GM23338 (cell line): ENCODE measurements around the gene INPP5K. TPM values are rescaled to one million over a fixed set of nuclear protein-coding genes. Genes with fewer than 3 reads are reported as not detected.

Source experiments
- ATAC-seq: fragments of 200-7000 bp; cut with Tn5 transposase; 3 replicates; pipeline ENCODE4 v1.9.1; 2020
- DNase-seq: peaks from one replicate; pipeline ENCODE4 v3.0.0-alpha.2; 2015; ENCODE audit warnings: low spot score
- H2AFZ ChIP-seq: fragments of 200-600 bp; sonication (generic); 2 replicates; pipeline ENCODE4 v1.8.0; 2016; ENCODE audit warnings: antibody characterized with exemption, mild to moderate bottlenecking, moderate library complexity
- H3F3A ChIP-seq: fragments of 200-600 bp; sonication (generic); replicated peaks from 2 replicates; pipeline ENCODE4 v1.8.0; 2017; ENCODE audit warnings: antibody characterized with exemption, mixed run types, low read depth
- H3K27ac ChIP-seq: fragments of 200-600 bp; sonication (generic); 2 replicates; pipeline ENCODE4 v1.6.1; 2016; ENCODE audit warnings: low read depth
- H3K27me3 ChIP-seq: fragments of 200-600 bp; sonication (generic); 2 replicates; pipeline ENCODE4 v1.8.0; 2016; ENCODE audit warnings: mild to moderate bottlenecking, mixed run types, moderate library complexity; ENCODE audit not compliant: insufficient read depth
- H3K36me3 ChIP-seq: fragments of 200-600 bp; sonication (generic); 2 replicates; pipeline ENCODE4 v1.8.0; 2016; ENCODE audit warnings: mild to moderate bottlenecking; ENCODE audit not compliant: insufficient read depth
- H3K4me1 ChIP-seq: fragments of 200-600 bp; sonication (generic); 2 replicates; pipeline ENCODE4 v1.8.0; 2016; ENCODE audit warnings: mild to moderate bottlenecking, moderate library complexity; ENCODE audit not compliant: insufficient read depth
- H3K4me2 ChIP-seq: fragments of 200-600 bp; sonication (generic); 2 replicates; pipeline ENCODE4 v1.7.1; 2017; ENCODE audit warnings: mixed run types
- H3K4me3 ChIP-seq: fragments of 200-600 bp; sonication (generic); 2 replicates; pipeline ENCODE4 v1.6.1; 2016; ENCODE audit warnings: mixed run types
- H3K79me2 ChIP-seq: fragments of 200-600 bp; sonication (generic); replicated peaks from 2 replicates; pipeline ENCODE4 v1.8.0; 2017; ENCODE audit warnings: mild to moderate bottlenecking; ENCODE audit not compliant: insufficient read depth
- H3K9me2 ChIP-seq: fragments of 200-600 bp; sonication (generic); 2 replicates; pipeline ENCODE4 v1.8.0; 2017; ENCODE audit not compliant: insufficient read depth
- H4K20me1 ChIP-seq: fragments of 200-600 bp; sonication (generic); replicated peaks from 2 replicates; pipeline ENCODE4 v1.8.0; 2017; ENCODE audit warnings: mild to moderate bottlenecking; ENCODE audit not compliant: insufficient read depth
- H3K27ac Mint-ChIP-seq: 2 replicates; pipeline ENCODE4 v1.8.0; 2020; ENCODE audit warnings: inconsistent platforms, mild to moderate bottlenecking, moderate library complexity, mixed read lengths
- H3K27me3 Mint-ChIP-seq: 3 replicates; pipeline ENCODE4 v1.8.0; 2022; ENCODE audit warnings: low read depth, mild to moderate bottlenecking, moderate library complexity, mixed read lengths, inconsistent platforms; ENCODE audit not compliant: insufficient read depth, poor library complexity
- H3K36me3 Mint-ChIP-seq: 3 replicates; pipeline ENCODE4 v1.8.0; 2021; ENCODE audit warnings: low read depth, mild to moderate bottlenecking, inconsistent platforms, moderate library complexity, mixed read lengths
- H3K4me1 Mint-ChIP-seq: 3 replicates; pipeline ENCODE4 v1.8.0; 2020; ENCODE audit warnings: mild to moderate bottlenecking, inconsistent platforms, mixed read lengths
- H3K4me3 Mint-ChIP-seq: 3 replicates; pipeline ENCODE4 v1.8.0; 2021; ENCODE audit warnings: moderate library complexity, mild to moderate bottlenecking, inconsistent platforms, mixed read lengths
- H3K9me3 Mint-ChIP-seq: 3 replicates; pipeline ENCODE4 v1.8.0; 2020; ENCODE audit warnings: moderate library complexity, mild to moderate bottlenecking, inconsistent platforms, mixed read lengths
- CREB1 ChIP-seq: fragments of 250-450 bp; sonication (Bioruptor Pico); IDR thresholded peaks from 2 replicates; pipeline ENCODE4 v1.5.0; 2020; ENCODE audit warnings: low read depth, mild to moderate bottlenecking, moderate library complexity
- CTCF ChIP-seq, 2 experiments: fragments of 200-600 bp in 1 of 2; sonication (generic) in 1 of 2; conservative IDR thresholded peaks; 2 replicates each; pipeline versions ENCODE4 v1.5.1 to v1.6.1; 2016 to 2017; ENCODE audit warnings: antibody characterized with exemption in 2 of 2, low read depth in 2 of 2, mild to moderate bottlenecking in 2 of 2, moderate library complexity in 1 of 2
- ETS1 ChIP-seq: IDR thresholded peaks from 2 replicates; pipeline ENCODE4 v1.6.1; 2016; ENCODE audit warnings: antibody characterized with exemption
- EZH2 ChIP-seq: fragments of 200-600 bp; sonication (generic); IDR thresholded peaks from one replicate; pipeline ENCODE4 v1.8.0; 2017; ENCODE audit warnings: antibody characterized with exemption, mild to moderate bottlenecking, low read depth; ENCODE audit not compliant: unreplicated experiment
- EZH2phosphoT487 ChIP-seq: fragments of 200-600 bp; sonication (generic); IDR thresholded peaks from one replicate; pipeline ENCODE4 v1.8.1; 2018; ENCODE audit warnings: antibody characterized with exemption; ENCODE audit not compliant: unreplicated experiment
- JUNB ChIP-seq: IDR thresholded peaks from one replicate; pipeline ENCODE4 v1.6.1; 2016; ENCODE audit warnings: antibody characterized with exemption; ENCODE audit not compliant: unreplicated experiment
- NANOG ChIP-seq: IDR thresholded peaks from 2 replicates; pipeline ENCODE4 v1.6.1; 2016; ENCODE audit warnings: antibody characterized with exemption, borderline replicate concordance
- POLR2AphosphoS5 ChIP-seq: IDR thresholded peaks from 2 replicates; pipeline ENCODE4 v1.6.1; 2016; ENCODE audit warnings: antibody characterized with exemption, low read depth
- REST ChIP-seq: IDR thresholded peaks from one replicate; pipeline ENCODE4 v1.6.1; 2018; ENCODE audit warnings: antibody characterized with exemption; ENCODE audit not compliant: unreplicated experiment
- STAT1 ChIP-seq: IDR thresholded peaks from one replicate; pipeline ENCODE4 v1.6.1; 2016; ENCODE audit warnings: antibody characterized with exemption; ENCODE audit not compliant: unreplicated experiment
- ZNF114 ChIP-seq: fragments of 250-450 bp; sonication (Bioruptor Pico); IDR thresholded peaks from 2 replicates; pipeline ENCODE4 v1.5.0; 2020; ENCODE audit warnings: mild to moderate bottlenecking, moderate library complexity
- ZNF331 ChIP-seq: fragments of 250-450 bp; sonication (Bioruptor Pico); IDR thresholded peaks from 2 replicates; pipeline ENCODE4 v1.5.0; 2020; ENCODE audit warnings: low read depth, mild to moderate bottlenecking, moderate library complexity
- ZNF462 ChIP-seq: fragments of 250-450 bp; sonication (Bioruptor Pico); IDR thresholded peaks from 2 replicates; pipeline ENCODE4 v1.5.0; 2020; ENCODE audit warnings: mild to moderate bottlenecking, moderate library complexity
- polyA plus RNA-seq: library from polyadenylated mRNA; unstranded; fragments of >200 nt; fragmentation: Nextera tagmentation; extraction: Ambion mirVana; gene quantifications from 2 replicates; pipeline ENCODE4 v1.2.1, GENCODE V29; 2016
- total RNA-seq: library from RNA; depleted of rRNA; stranded (reverse); fragments of >200 nt; shearing (Covaris generic); gene quantifications from 2 replicates; pipeline ENCODE4 v1.2.3, GENCODE V29; 2014

Gene INPP5K
- total and polyA plus RNA-seq, 2 experiments from 2014 or later = 8.4 to 29.7 TPM

GRCh38 chr17:1551741-1552140 lies 35.3 kb upstream of the INPP5K start:
- no peak for ATAC-seq
- no peak overlapping the region for H3K4me2 ChIP-seq
- H3K36me3 ChIP-seq = peaks cover 8% of the 10 kb centered on the region; the same call in 1 of the 2 replicates
- H3K4me1 ChIP-seq = no peaks in the 10 kb centered on the region
- Mint-ChIP-seq H3K9me3 (no peaks in the 10 kb centered on the region), H3K36me3 (peaks cover 54% of the 10 kb centered on the region), H3K4me1 (peaks cover 3% of the 10 kb centered on the region; the same call in 2 of the 3 replicates), H3K4me3 (no peak overlapping the region), H3K27me3 (peaks cover 6% of the 10 kb centered on the region), H3K27ac (no peak overlapping the region)
- H4K20me1 ChIP-seq = peaks cover 11% of the 10 kb centered on the region
- no peaks in the 10 kb centered on the region for H3F3A ChIP-seq
- H3K4me3 ChIP-seq = no peak overlapping the region
- no peak overlapping the region for H3K27ac ChIP-seq
- DNase-seq = no peak
- H3K27me3 ChIP-seq = no peaks in the 10 kb centered on the region
- no peak for TF ChIP-seq ZNF114 (CRISPR knock-in tag)
- no peak for TF ChIP-seq REST
- no peak for TF ChIP-seq EZH2
- no peak for TF ChIP-seq CTCF (conservative IDR thresholded peaks at IDR 0.05; ENCODE audit: low read depth in 2 of 2)
- TF ChIP-seq JUNB = no peak
- no peak for TF ChIP-seq POLR2AphosphoS5
- no peak for TF ChIP-seq ETS1
- TF ChIP-seq EZH2phosphoT487 = no peak
- TF ChIP-seq NANOG = no peak
- no peak for TF ChIP-seq CREB1 (CRISPR knock-in tag)
- TF ChIP-seq ZNF462 = no peak
- TF ChIP-seq STAT1 = no peak
- TF ChIP-seq ZNF331 (CRISPR knock-in tag) = no peak
- H3K9me2 ChIP-seq = no peaks in the 10 kb centered on the region
- H3K79me2 ChIP-seq = peaks cover 12% of the 10 kb centered on the region; the same call in 1 of the 2 replicates
- H2AFZ ChIP-seq = no peak overlapping the region
